ENCODE data around the gene ACTN4.
"Not testable (repeated sequence)": the region's sequence is repeated elsewhere in the genome, so short reads cannot be mapped to it uniquely, and the experiment has no call there.

The ACTN4 gene

GRCh38 chr19:38736413-38737280 lies 89.2 kb downstream of the ACTN4 start:
- DNase-seq (ENCODE audit: low read depth, low spot score), result peak; percentile 33

- DNase-seq (ENCODE audit: low read depth, low spot score), result no peak
Observed at GRCh38 chr19:38737281-38737865, 89.9 kb downstream of the ACTN4 start.

- no peak for DNase-seq (ENCODE audit: low read depth, low spot score)
Observed at GRCh38 chr19:38737921-38738737, 90.7 kb downstream of the ACTN4 start.

- no peak for DNase-seq (ENCODE audit: low read depth, low spot score)
Observed at GRCh38 chr19:38739440-38740256, 92.2 kb downstream of the ACTN4 start.

- no peak for DNase-seq (ENCODE audit: low read depth, low spot score)
Observed at GRCh38 chr19:38740257-38740592, 92.8 kb downstream of the ACTN4 start.

GRCh38 chr19:38740932-38741331 lies 93.5 kb downstream of the ACTN4 start:
- DNase-seq (ENCODE audit: low read depth, low spot score), result no peak

- DNase-seq (ENCODE audit: low read depth, low spot score), result no peak
Observed at GRCh38 chr19:38741670-38742069, 94.2 kb downstream of the ACTN4 start.

GRCh38 chr19:38742296-38742695 lies 94.8 kb downstream of the ACTN4 start:
- no peak for DNase-seq (ENCODE audit: low read depth, low spot score)

GRCh38 chr19:38742906-38743305 lies 95.5 kb downstream of the ACTN4 start:
- DNase-seq (ENCODE audit: low read depth, low spot score), result no peak

- no peak for DNase-seq (ENCODE audit: low read depth, low spot score)
Observed at GRCh38 chr19:38743394-38744297, 96.2 kb downstream of the ACTN4 start.

GRCh38 chr19:38744298-38744681 lies 96.8 kb downstream of the ACTN4 start, which contains the start of gene CAPN12:
TSS of gene CAPN12 (minus strand) at chr19:38744474. CDS start at chr19:38744165, 309 bp downstream.
- DNase-seq (ENCODE audit: low read depth, low spot score), result no peak

GRCh38 chr19:38744874-38745273 lies 97.4 kb downstream of the ACTN4 start:
- no peak for DNase-seq (ENCODE audit: low read depth, low spot score)

GRCh38 chr19:38745316-38745715 lies 97.9 kb downstream of the ACTN4 start:
- DNase-seq (ENCODE audit: low read depth, low spot score), result no peak

GRCh38 chr19:38753783-38754182 lies 106.3 kb downstream of the ACTN4 start:
- DNase-seq (ENCODE audit: low read depth, low spot score), result not testable (repeated sequence)

- DNase-seq (ENCODE audit: low read depth, low spot score), result not testable (repeated sequence)
Observed at GRCh38 chr19:38754196-38754595, 106.7 kb downstream of the ACTN4 start.

- no peak for DNase-seq (ENCODE audit: low read depth, low spot score)
Observed at GRCh38 chr19:38759590-38760003, 112.1 kb downstream of the ACTN4 start.

- not testable (repeated sequence) for DNase-seq (ENCODE audit: low read depth, low spot score)
Observed at GRCh38 chr19:38760805-38761517, 113.5 kb downstream of the ACTN4 start.

GRCh38 chr19:38761884-38762389 lies 114.5 kb downstream of the ACTN4 start:
- DNase-seq (ENCODE audit: low read depth, low spot score), result not testable (repeated sequence)

GRCh38 chr19:38763795-38764220 lies 116.4 kb downstream of the ACTN4 start:
- no peak for DNase-seq (ENCODE audit: low read depth, low spot score)
